NCI-H2107 (cell line): Measurements from ENCODE around the gene ZSWIM8.
"Not testable (repeated sequence)": the region's sequence is repeated elsewhere in the genome, so short reads cannot be mapped to it uniquely, and the experiment has no call there.

Experiments used
- DNase-seq: peaks from one replicate; lab custom pipeline; 2025; lab: John Stamatoyannopoulos, UW

The ZSWIM8 gene, protein sequence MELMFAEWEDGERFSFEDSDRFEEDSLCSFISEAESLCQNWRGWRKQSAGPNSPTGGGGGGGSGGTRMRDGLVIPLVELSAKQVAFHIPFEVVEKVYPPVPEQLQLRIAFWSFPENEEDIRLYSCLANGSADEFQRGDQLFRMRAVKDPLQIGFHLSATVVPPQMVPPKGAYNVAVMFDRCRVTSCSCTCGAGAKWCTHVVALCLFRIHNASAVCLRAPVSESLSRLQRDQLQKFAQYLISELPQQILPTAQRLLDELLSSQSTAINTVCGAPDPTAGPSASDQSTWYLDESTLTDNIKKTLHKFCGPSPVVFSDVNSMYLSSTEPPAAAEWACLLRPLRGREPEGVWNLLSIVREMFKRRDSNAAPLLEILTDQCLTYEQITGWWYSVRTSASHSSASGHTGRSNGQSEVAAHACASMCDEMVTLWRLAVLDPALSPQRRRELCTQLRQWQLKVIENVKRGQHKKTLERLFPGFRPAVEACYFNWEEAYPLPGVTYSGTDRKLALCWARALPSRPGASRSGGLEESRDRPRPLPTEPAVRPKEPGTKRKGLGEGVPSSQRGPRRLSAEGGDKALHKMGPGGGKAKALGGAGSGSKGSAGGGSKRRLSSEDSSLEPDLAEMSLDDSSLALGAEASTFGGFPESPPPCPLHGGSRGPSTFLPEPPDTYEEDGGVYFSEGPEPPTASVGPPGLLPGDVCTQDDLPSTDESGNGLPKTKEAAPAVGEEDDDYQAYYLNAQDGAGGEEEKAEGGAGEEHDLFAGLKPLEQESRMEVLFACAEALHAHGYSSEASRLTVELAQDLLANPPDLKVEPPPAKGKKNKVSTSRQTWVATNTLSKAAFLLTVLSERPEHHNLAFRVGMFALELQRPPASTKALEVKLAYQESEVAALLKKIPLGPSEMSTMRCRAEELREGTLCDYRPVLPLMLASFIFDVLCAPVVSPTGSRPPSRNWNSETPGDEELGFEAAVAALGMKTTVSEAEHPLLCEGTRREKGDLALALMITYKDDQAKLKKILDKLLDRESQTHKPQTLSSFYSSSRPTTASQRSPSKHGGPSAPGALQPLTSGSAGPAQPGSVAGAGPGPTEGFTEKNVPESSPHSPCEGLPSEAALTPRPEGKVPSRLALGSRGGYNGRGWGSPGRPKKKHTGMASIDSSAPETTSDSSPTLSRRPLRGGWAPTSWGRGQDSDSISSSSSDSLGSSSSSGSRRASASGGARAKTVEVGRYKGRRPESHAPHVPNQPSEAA (N-terminal part only)

DNA sequence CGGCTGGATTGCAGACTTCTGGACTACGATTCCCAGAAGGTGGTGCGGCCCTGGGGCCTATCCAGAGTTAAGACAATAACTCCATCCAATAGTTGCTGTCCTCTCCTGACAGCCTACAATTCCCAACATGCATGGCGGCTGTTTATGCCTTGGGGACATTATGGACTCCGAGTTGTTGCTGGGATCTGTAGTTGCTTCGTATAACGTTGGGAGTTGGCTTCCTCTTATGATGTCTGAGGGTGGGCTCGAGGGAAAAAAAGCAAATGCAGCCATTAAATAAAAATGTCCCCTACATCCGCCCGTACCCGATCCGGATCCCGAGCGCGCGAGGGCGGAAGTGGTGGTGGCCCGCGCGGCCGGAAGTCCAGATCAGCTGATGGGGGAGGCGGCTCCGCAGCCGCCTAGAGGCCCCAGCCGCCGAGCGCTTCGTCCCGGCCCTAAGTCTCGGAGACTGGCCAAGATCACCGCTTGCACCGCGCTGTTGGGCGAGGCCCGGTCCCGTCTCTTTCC is at the start of gene ZSWIM8:
Gene ZSWIM8 (plus strand): TSS at position 396 of the 510 bp plus-strand sequence. CDS start 273 bp downstream, outside the sequence.
- DNase-seq = peak; percentile 75

DNA sequence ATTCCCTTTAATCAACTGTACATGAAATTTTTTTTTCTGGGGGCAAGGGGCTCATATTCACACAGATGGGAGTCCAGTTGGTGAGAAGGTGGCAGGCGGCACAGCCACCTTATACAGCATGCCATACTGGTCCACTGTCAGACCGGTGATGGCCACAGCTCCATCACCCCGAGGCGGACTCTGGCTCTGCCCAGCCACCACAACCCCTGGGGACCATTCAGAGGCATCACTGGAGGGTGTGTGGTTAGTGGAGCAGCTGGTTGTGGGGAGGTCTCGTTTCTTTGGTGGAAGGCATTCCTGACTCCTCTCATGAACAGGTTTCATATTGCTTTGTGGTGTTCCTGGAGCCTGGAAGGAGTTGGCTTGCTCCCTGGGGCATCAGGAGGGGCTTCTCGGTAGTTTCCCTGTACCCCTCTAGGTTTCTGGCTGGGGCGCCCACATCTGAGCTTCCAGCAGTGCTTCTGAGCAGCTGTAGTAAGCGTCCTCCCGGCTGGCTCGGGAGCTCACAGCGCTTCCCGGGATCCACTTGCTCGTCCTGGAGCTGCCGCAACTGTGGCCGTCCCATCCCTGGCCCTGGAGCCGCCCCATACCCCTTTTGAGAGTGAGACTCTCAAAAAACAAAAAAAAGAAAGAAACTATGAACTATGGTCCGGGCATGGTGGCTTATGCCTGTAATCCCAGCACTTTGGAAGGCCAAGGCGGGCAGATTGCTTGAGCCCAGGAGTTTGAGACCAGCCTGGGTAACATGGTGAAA is 44.7 kb upstream of the ZSWIM8 start:
- not testable (repeated sequence) for DNase-seq

DNA sequence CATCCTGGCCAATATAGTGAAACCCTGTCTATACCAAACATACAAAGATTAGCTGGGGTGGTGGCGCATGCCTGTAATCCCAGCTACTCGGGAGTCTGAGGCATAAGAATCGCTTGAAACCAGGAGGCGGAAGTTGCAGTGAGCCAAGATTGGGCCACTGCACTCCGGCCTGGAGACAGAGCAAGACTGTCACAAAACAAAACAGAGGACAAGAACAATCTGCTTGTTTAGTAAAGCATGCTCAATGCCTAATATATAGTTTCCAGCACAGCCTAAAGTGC is 43.0 kb upstream of the ZSWIM8 start:
- no peak for DNase-seq

DNA sequence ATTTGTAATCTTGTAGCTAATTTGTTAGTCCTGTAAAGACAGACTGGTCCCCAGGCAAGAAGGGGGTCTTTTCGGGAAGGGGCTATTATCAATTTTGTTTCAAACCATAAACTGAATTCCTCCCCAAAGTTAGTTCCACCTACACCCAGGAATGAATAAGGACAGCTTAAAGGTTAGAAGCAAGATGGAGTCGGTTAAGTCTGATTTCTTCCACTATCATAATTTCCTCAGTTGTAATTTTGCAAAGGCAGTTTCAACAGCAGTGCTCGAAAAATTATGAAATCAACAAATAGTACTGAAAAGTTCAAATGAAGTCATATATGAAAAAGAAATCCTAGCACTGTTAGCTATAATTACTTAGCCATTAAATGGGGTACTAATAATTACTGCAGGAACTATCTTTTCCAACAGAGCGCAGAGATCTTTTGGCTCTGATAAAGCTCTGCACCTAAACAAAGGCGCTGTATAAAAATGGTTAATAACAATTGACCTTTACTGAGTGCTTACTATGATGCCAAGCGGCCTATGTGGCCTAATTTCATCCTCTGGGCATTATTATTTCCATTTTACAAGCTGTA is 42.0 kb upstream of the ZSWIM8 start:
- no peak for DNase-seq

DNA sequence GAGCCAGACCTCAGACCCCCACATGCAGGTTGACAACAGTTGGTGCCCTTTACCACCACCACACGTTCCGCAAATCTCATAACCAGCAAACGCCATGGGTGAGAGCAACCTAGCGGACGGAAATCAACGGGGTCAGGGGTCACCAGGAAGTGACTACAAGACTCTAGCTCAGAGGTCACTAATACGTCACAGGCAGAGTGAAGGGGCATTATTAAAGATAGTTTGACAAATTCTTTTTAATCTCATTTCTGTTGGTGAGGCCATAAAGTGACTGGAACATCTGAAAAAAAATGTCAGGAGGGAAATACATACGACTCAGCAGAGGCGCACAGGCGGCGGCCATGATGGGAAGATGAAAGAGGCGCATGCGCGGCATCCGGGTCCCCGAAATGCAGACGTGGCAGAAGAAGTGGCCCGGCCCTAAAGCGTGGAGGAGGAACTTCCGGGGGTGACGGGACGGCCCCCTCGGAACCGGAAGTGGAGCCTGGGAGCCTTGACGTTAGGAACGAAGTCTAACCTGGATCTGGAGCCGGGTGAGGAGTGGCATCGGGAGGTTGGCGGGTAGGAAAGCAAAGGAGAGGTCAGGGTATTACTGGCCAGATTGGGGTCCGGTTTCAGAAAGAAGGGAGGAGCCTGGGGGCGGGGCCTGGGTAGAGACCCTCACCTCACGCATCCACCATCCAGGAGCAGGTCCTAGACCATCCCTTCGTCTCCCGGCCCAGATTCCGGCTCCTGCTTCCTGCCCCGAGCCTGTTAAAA is 41.3 kb upstream of the ZSWIM8 start, which contains the start of gene SEC24C:
Gene SEC24C (plus strand): TSS at position 468 of the 759 bp plus-strand sequence. CDS start 2,461 bp downstream, outside the sequence.
- DNase-seq = peak; percentile 55

DNA sequence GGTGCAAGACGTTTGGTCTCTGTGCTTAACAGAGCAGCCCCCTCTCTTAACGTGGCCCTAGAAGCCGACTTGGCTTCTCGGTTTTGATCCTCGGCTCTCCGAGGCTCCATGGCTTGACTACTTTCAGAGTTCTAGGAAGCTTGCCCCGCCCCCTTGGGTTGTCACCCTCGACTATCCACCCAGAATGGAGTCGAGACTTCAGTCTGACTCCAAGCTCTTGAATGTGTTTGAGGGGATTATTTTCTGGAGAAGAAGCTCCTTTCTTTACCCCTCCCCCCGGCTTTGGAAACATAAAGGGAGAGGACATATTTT is 40.8 kb upstream of the ZSWIM8 start:
- DNase-seq = no peak

DNA sequence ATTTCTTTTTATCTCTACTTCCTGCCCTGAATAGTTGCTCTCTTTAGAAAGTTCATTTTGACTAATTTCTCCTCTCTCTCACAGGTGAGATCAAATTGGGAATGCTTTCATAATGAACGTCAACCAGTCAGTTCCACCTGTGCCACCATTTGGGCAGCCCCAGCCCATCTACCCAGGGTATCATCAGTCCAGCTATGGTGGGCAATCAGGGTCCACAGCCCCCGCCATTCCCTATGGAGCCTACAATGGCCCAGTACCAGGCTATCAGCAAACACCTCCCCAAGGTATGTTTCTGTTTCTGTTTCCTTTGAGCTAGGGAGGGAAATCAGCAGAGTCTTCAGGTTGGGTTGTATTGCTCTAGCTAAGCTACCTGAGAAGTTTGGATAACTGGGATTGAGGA is 38.7 kb upstream of the ZSWIM8 start:
- DNase-seq = no peak

DNA sequence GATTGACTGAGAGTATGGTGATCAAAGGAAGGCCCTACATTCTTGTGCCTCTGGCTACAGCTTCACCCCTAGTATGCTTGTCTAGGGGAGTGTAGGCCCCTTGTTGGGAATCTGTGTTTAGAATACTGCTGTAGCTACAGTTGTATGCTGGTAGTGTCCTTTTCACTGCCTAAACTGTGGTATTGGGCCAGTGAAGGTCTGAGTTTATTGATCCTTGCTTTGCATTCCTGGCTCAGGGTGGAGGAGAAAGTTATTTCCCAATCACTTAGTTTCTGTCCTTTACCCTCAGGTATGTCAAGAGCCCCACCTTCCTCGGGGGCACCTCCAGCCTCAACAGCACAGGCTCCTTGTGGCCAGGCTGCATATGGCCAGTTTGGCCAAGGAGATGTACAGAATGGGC is 34.6 kb upstream of the ZSWIM8 start:
- DNase-seq = no peak

DNA sequence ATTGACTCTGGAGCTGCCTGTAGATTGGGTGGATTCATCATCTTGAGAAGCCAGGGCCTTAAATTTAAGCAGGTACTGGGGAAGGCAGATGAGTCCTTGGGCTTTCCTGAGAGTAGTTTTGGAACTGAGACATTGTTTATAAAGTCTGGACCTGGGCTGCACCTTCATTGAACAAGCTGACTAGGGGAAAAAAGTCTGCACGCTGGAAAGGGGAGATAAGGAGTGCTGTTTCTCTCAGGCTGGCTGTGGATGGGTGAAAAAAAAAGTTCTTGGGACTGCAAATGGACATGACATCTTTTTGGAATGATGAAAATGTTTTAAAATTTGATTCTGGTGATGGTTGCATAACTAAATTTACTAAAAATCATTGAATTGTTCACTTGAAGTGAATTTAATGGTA is 29.2 kb upstream of the ZSWIM8 start:
- no peak for DNase-seq

DNA sequence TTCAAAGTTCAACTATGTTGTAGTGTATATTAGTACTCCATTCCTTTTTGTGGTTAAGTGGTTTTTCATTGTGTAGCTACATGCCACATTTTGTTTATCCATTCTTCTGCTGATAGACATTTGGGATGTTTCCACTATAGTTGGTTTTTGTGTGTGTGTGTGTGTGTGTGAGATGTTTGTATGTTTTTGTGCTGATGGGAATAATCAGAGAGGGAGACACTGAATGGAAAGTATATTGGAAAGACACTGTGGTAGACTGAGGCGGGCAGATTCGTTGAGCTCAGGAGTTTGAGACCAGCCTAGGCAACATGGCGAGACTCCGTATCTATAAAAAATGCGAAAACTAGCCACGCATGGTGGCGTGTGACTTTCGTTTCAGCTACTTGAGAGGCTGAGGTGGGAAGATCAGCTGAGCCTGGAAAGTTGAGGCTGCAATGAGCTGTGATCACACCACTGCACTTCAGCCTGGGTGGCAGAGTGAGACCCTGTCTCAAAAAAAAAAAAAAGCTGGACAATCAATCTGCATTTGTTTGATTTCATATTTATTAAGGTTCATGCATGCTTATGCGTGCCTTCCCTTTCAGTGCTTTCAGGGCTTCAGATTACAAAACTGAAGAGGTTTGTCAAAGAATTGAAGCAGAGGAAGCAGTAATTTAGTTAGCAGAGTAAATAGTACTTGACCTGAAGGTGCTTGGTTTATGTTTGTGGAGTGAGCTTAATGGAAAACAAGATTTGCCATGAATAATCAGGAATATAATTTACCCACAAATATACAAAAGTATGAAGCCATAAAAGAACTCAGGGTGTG is 26.5 kb upstream of the ZSWIM8 start:
- no peak for DNase-seq

DNA sequence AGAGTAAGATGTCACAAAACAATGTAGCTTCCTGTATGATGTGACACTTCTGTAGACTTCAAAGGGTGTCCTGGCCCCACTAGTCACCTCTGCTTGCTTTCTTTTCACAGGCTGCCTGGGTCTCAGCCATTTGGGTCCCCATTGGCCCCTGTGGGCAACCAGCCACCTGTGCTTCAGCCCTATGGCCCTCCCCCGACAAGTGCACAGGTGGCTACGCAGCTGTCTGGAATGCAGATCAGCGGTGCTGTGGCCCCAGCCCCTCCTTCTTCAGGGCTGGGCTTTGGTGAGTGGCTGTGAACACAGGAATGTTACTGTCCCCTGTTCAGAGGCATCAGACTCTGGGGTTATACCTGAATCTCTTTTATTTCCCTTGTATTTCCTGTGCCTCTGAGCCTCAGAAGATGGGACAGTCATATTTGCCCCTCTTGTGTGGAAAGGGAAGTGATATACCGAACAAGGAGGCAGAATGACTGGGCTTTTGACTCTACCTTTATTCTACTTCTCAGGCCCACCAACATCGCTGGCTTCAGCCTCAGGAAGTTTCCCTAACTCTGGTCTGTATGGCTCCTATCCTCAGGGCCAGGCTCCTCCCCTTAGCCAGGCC is 25.8 kb upstream of the ZSWIM8 start:
- DNase-seq = no peak

DNA sequence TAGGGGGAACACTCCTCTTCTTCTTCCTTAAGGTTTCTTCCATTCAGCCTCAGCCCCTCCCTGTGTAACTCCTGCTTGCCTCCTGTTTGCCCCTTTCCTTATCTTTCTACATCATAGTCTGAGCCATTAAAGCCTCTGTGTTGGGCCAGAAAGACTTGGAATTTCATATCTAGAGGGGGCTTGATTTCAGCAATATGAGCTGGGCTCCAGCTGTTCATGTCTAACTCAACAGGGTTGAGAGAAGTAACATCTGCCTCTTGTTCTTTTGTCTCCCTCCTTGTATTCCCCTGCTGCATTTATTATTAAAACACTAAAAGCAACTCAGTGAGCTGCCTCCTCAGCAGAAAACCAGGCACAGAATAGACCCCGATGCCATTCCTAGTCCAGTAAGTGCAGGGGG is 23.6 kb upstream of the ZSWIM8 start:
- no peak for DNase-seq

DNA sequence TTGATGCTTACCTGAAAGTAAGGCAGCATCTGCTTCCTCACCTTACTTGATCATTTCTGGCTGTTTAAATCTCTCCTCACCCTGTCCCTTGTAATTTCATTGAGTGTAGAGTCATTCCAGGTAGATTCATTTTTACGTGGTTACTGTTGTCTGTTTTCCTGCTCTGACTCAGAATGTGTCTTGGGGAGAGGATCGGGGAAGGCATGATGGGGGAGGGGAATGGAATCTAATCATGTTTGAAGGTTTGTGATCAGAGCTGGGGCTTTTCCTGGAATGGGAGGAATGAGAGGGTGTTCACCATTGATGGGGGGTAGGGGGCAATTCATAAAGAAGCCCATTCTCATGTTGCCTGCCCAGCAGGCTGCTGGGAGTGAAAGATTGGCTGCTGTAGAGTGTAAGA is 22.5 kb upstream of the ZSWIM8 start:
- no peak for DNase-seq

DNA sequence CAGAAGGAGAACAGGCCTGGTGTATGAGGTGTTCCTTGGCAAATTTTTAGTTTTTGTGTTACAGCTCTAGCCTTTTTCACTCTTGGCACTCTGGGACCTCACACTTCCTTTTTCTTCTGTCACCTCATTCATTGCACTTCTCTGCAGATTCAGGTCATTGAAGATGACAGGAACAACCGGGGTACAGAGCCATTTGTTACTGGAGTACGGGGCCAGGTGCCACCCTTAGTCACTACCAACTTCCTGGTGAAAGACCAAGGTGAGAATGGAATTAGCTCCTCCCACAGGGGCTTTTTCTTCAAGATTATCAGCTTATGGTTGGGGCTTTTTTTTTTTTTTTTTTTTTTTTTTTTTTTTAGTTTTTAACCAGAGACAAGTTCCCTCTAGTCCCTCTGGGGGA is 22.1 kb upstream of the ZSWIM8 start:
- no peak for DNase-seq

DNA sequence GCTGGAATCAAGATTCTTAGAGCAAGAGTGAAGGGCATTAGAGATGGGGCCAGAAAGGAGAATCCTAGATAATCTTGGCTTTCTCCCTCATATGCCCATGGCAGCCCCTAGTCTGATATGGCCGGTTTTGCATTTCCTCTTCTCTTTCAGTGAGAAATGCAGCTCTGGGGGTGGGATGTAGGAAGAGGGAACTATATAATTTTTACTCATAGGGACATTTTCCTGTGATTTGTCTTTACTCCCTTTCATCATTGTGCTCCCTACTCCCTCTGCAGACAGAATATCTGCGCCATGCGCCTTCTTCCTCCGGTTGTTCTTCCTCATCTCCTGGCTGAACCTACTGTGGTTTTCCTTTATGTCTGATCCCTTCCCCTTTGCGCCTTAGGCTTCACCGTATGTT is 20.3 kb upstream of the ZSWIM8 start:
- no peak for DNase-seq

DNA sequence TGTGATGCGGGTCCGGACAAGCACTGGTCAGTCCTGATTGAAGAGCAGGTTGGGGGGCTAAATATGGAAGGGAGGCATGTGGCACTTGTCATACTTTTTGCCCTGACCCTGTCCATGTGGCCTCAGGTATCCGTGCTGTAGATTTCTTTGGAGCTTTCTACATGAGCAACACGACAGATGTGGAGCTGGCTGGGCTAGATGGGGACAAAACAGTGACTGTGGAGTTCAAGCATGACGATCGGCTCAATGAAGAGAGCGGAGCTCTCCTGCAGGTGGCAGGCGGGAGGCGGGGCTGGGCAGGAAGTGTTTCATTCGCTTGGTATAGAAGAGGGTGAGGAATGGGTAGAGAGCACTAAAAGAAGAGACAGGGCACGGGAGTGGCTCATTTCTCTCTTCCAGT is 16.5 kb upstream of the ZSWIM8 start:
- DNase-seq = no peak

DNA sequence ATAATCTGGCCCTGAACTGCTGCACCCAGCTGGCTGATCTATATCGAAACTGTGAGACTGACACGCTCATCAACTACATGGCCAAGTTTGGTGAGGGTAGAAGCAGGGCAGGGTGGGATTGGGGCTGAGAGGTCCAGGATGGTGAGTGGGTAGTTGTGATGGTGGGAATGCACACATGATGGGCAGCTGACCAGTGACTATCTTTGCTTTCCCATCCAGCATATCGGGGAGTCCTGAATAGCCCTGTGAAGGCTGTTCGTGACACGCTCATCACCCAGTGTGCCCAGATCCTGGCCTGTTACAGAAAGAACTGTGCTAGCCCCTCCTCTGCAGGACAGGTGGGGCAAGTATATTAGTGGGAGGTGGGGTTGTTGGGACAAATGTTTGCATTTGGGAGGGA is 16.0 kb upstream of the ZSWIM8 start:
- DNase-seq = no peak

DNA sequence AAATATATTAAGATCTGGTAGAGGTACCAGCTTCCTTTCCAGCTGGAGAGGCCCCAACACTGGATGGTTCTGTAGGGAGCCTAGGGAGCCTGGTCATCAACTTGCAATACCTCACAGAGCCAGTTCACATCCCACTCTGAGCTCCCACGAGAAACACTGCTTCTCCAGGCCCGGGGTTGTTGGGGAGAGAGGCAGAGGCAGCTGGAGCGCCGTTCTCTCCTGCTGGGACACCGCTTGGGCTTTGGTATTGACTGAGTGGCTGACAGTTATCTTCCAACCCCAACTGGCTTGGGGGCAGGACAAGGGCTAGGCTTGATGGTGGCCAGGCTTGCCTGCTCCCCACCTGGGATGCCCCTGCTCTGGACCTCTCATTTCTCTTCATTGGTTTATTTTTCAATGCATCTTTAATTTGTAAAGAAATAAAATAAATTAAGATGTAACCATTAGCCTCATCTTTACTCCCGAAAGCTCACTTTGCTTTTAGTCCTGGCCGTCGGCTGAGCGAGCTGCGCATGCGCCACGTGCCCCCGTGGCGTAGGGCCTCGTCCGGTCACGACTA is 13.6 kb upstream of the ZSWIM8 start:
- peak; percentile 31 for DNase-seq
